NCI-H1694 (cell line): ENCODE results near the gene FRMPD4.
"Not testable (repeated sequence)": the region's sequence is repeated elsewhere in the genome, so short reads cannot be mapped to it uniquely, and the experiment has no call there.

Experiments
- DNase-seq: peaks from one replicate; lab custom pipeline; 2025; lab: John Stamatoyannopoulos, UW

The FRMPD4 gene

GRCh38 chrX:12515384-12515783 is 377.1 kb downstream of the FRMPD4 start:
- not testable (repeated sequence) for DNase-seq

GRCh38 chrX:12526306-12526705 is 388.0 kb downstream of the FRMPD4 start:
- no peak for DNase-seq

- DNase-seq = not testable (repeated sequence)
Measured at GRCh38 chrX:12538096-12538495, 399.8 kb downstream of the FRMPD4 start.

- DNase-seq = not testable (repeated sequence)
Measured at GRCh38 chrX:12542251-12542650, 404.0 kb downstream of the FRMPD4 start.

- DNase-seq = no peak
Measured at GRCh38 chrX:12548341-12548740, 410.1 kb downstream of the FRMPD4 start.

- DNase-seq = no peak
Measured at GRCh38 chrX:12548746-12549145, 410.5 kb downstream of the FRMPD4 start.

- no peak for DNase-seq
Measured at GRCh38 chrX:12554206-12554605, 415.9 kb downstream of the FRMPD4 start.

- no peak for DNase-seq
Measured at GRCh38 chrX:12563121-12563520, 424.8 kb downstream of the FRMPD4 start.

GRCh38 chrX:12564221-12564620 is 425.9 kb downstream of the FRMPD4 start:
- DNase-seq = no peak

- no peak for DNase-seq
Measured at GRCh38 chrX:12567857-12568256, 429.6 kb downstream of the FRMPD4 start.

GRCh38 chrX:12570859-12571501 is 432.7 kb downstream of the FRMPD4 start:
- DNase-seq = no peak

GRCh38 chrX:12579311-12579710 is 441.0 kb downstream of the FRMPD4 start:
- DNase-seq = no peak

- DNase-seq = no peak
Measured at GRCh38 chrX:12580548-12580947, 442.3 kb downstream of the FRMPD4 start.

GRCh38 chrX:12581546-12581945 is 443.3 kb downstream of the FRMPD4 start:
- DNase-seq = no peak

GRCh38 chrX:12582649-12583048 is 444.4 kb downstream of the FRMPD4 start:
- DNase-seq = no peak

GRCh38 chrX:12583543-12583942 is 445.3 kb downstream of the FRMPD4 start:
- DNase-seq = no peak

- DNase-seq = no peak
Measured at GRCh38 chrX:12595720-12596119, 457.4 kb downstream of the FRMPD4 start.

GRCh38 chrX:12610079-12610478 is 471.8 kb downstream of the FRMPD4 start:
- no peak for DNase-seq

GRCh38 chrX:12611471-12611870 is 473.2 kb downstream of the FRMPD4 start:
- no peak for DNase-seq

- DNase-seq = no peak
Measured at GRCh38 chrX:12614266-12614665, 476.0 kb downstream of the FRMPD4 start.

GRCh38 chrX:12615061-12615460 is 476.8 kb downstream of the FRMPD4 start:
- no peak for DNase-seq

- DNase-seq = no peak
Measured at GRCh38 chrX:12617241-12617640, 479.0 kb downstream of the FRMPD4 start.

- DNase-seq = no peak
Measured at GRCh38 chrX:12647230-12647629, 509.0 kb downstream of the FRMPD4 start.

- no peak for DNase-seq
Measured at GRCh38 chrX:12648995-12649394, 510.7 kb downstream of the FRMPD4 start.
